Measurements from ENCODE around the gene MED28.

MED28 gene

DNA sequence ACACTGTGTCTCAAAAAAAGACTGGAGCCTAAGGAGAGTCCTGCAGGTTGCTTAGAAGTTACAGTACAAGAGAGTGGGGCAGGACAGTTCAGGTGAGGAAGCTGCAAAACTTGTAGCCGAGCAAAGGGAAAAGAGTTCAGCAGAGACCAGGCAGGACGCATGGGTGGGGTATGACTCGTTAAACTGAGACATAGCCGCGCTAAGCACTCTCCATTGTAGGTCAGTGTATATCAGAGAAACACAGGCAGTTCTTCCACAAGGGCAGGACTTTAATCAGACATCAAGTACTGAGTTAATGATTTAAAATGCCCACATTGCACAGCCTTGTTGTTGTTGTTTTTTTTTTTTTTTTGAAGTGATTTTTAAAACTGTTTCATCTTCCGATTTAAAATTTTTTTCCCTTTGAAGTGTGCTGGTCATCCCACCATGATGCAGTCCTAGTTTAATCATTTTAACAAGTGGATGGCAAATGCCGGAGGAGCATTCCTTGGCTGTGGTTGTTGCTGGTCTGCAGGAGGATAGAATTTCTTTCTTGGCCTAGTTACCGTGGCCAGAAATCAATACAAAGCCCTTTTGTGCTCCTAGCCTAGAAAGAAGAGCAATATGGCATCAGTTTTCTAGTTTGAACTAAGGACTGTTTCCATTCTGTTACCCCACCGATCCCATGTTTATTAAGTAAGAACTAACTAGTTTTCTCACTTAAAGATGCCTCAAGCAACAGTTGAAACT is 27.2 kb upstream of the MED28 start:
- no peak for DNase-seq
- Histone ChIP-seq H3K27ac (ENCODE audit: low read depth, low read length) (no peak overlapping the region), H3K4ac (ENCODE audit: low read depth, low read length) (no peak overlapping the region), H2AFZ (ENCODE audit: insufficient read depth, low read length, poor library complexity) (no peak overlapping the region), H4K91ac (ENCODE audit: low read depth, low read length) (no peak overlapping the region), H3K79me2 (ENCODE audit: control insufficient read depth, insufficient read depth, low read length, poor library complexity) (no peaks in the 10 kb centered on the region), H2BK120ac (ENCODE audit: insufficient read depth, low read length, poor library complexity) (no peak overlapping the region), H2BK5ac (ENCODE audit: low read depth, low read length, poor library complexity) (no peak overlapping the region), H3K79me1 (ENCODE audit: low read length) (no peaks in the 10 kb centered on the region), H2AK5ac (ENCODE audit: low read length) (no peak overlapping the region), H3K9me3 (ENCODE audit: insufficient read depth, low read depth, low read length) (no peaks in the 10 kb centered on the region), H3K14ac (ENCODE audit: low read length) (no peak overlapping the region), H3K27me3 (ENCODE audit: insufficient read depth, low read length) (no peaks in the 10 kb centered on the region), H3K9ac (ENCODE audit: low read length) (no peak overlapping the region), H3K36me3 (ENCODE audit: control insufficient read depth in 1 of 2, insufficient read depth in 2 of 2, low read length in 2 of 2) (peaks cover 28 to 45% of the 10 kb centered on the region in 2 experiments), H3K4me1 (ENCODE audit: control insufficient read depth in 1 of 2, insufficient read depth in 2 of 2, low read length in 2 of 2) (no peaks in the 10 kb centered on the region), H3K4me2 (ENCODE audit: low read length) (no peak overlapping the region), H4K8ac (ENCODE audit: low read depth, low read length) (no peak overlapping the region), H3K23ac (ENCODE audit: low read length) (no peak overlapping the region), H3K4me3 (ENCODE audit: low read depth, low read length) (no peak overlapping the region), H2BK12ac (ENCODE audit: low read length) (no peak overlapping the region), H3K18ac (ENCODE audit: low read length) (no peak overlapping the region), H4K12ac (ENCODE audit: low read depth, low read length) (no peak overlapping the region)
- WGBS (ENCODE audit: extremely low coverage, insufficient coverage, insufficient read length), result no CpG with 5 or more reads among the region's 9 CpGs

DNA sequence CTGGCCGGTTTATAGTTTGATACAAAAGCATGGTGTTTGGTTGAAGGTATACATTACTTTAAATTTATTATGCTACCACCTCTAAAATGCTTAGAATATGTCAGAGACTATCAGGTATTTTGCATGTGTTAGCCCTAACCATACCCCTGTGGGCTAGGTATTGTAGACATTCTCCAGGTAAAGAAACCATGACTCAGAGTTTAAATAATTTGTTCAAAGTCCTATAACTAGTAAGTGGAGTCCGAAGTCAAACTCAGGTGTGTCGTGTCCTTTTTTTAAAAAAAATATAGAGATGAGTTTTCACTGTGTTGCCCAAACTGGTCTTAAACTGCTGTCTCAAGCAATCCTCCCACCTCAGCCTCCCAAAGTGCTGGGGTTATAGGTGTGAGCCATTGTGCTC is 25.1 kb upstream of the MED28 start:
- Histone ChIP-seq H3K9me3 (ENCODE audit: insufficient read depth, low read depth, low read length) (no peaks in the 10 kb centered on the region), H4K12ac (ENCODE audit: low read depth, low read length) (no peak overlapping the region)
- DNase-seq, result no peak

DNA sequence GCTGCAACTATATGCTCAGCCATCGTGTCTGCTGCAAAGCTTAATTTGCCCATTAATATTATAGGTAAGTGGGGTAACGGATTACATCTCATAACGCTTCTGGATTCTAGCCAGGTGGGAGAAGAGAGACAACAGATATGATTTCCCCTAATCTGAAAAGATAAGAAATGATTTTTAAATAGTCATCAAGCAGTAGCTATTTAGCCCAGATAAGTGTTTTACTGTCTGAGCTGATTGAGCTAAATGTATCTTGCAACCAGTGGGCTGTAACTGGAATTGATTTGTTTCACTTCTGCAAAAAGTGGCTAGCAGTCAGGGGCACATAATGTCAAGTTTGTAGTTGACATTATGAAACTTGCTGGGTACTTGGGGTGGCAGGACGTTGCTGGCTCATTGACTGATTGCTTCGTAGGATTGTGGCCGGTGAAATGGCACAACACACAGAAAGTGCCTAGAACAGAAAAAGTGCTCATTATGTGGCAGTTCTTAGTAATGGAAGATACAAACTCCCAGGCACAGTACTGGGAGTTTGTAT is 18.9 kb upstream of the MED28 start:
- H3K23ac ChIP-seq (ENCODE audit: low read length), result no peak overlapping the region
- no peak overlapping the region for H2BK5ac ChIP-seq (ENCODE audit: low read depth, low read length, poor library complexity)
- H3K4me1 ChIP-seq (ENCODE audit: control insufficient read depth in 1 of 2, insufficient read depth in 2 of 2, low read length in 2 of 2), result no peaks in the 10 kb centered on the region
- no peak overlapping the region for H3K4me3 ChIP-seq (ENCODE audit: low read depth, low read length)
- no peak overlapping the region for H4K91ac ChIP-seq (ENCODE audit: low read depth, low read length)
- no peaks in the 10 kb centered on the region for H3K9me3 ChIP-seq (ENCODE audit: insufficient read depth, low read depth, low read length)
- no peak overlapping the region for H2AFZ ChIP-seq (ENCODE audit: insufficient read depth, low read length, poor library complexity)
- no peak overlapping the region for H3K14ac ChIP-seq (ENCODE audit: low read length)
- H3K4ac ChIP-seq (ENCODE audit: low read depth, low read length), result no peak overlapping the region
- H3K18ac ChIP-seq (ENCODE audit: low read length), result no peak overlapping the region
- H3K36me3 ChIP-seq (ENCODE audit: control insufficient read depth in 1 of 2, insufficient read depth in 2 of 2, low read length in 2 of 2), result peaks cover 24 to 36% of the 10 kb centered on the region in 2 experiments
- H3K27me3 ChIP-seq (ENCODE audit: insufficient read depth, low read length), result no peaks in the 10 kb centered on the region
- H4K8ac ChIP-seq (ENCODE audit: low read depth, low read length), result no peak overlapping the region
- no peak overlapping the region for H2BK12ac ChIP-seq (ENCODE audit: low read length)
- H3K9ac ChIP-seq (ENCODE audit: low read length), result no peak overlapping the region
- no peak overlapping the region for H2BK120ac ChIP-seq (ENCODE audit: insufficient read depth, low read length, poor library complexity)
- WGBS (ENCODE audit: extremely low coverage, insufficient coverage, insufficient read length), result no CpG with 5 or more reads among the region's 6 CpGs
- no peak for DNase-seq
- no peak overlapping the region for H2AK5ac ChIP-seq (ENCODE audit: low read length)
- no peaks in the 10 kb centered on the region for H3K79me1 ChIP-seq (ENCODE audit: low read length)
- no peaks in the 10 kb centered on the region for H3K79me2 ChIP-seq (ENCODE audit: control insufficient read depth, insufficient read depth, low read length, poor library complexity)
- no peak overlapping the region for H3K4me2 ChIP-seq (ENCODE audit: low read length)
- no peak overlapping the region for H4K12ac ChIP-seq (ENCODE audit: low read depth, low read length)
- H3K27ac ChIP-seq (ENCODE audit: low read depth, low read length), result no peak overlapping the region

More for the DNA sequence above, 25.1 kb upstream of the MED28 start:
- no peak overlapping the region for H4K91ac ChIP-seq (ENCODE audit: low read depth, low read length)
- no peak overlapping the region for H2AK5ac ChIP-seq (ENCODE audit: low read length)
- H3K23ac ChIP-seq (ENCODE audit: low read length), result no peak overlapping the region
- H3K79me2 ChIP-seq (ENCODE audit: control insufficient read depth, insufficient read depth, low read length, poor library complexity), result no peaks in the 10 kb centered on the region
- H3K4me3 ChIP-seq (ENCODE audit: low read depth, low read length), result no peak overlapping the region
- no peak overlapping the region for H3K14ac ChIP-seq (ENCODE audit: low read length)
- H3K9ac ChIP-seq (ENCODE audit: low read length), result no peak overlapping the region
- no peaks in the 10 kb centered on the region for H3K27me3 ChIP-seq (ENCODE audit: insufficient read depth, low read length)
- no peak overlapping the region for H2BK120ac ChIP-seq (ENCODE audit: insufficient read depth, low read length, poor library complexity)
- no peak overlapping the region for H4K8ac ChIP-seq (ENCODE audit: low read depth, low read length)
- no peak overlapping the region for H3K4me2 ChIP-seq (ENCODE audit: low read length)
- no peak overlapping the region for H3K27ac ChIP-seq (ENCODE audit: low read depth, low read length)
- H3K18ac ChIP-seq (ENCODE audit: low read length), result no peak overlapping the region
- no peak overlapping the region for H3K4ac ChIP-seq (ENCODE audit: low read depth, low read length)
- WGBS (ENCODE audit: extremely low coverage, insufficient coverage, insufficient read length), result no CpG with 5 or more reads among the region's 3 CpGs
- H3K36me3 ChIP-seq (ENCODE audit: control insufficient read depth in 1 of 2, insufficient read depth in 2 of 2, low read length in 2 of 2), result peaks cover 21 to 31% of the 10 kb centered on the region in 2 experiments
- H2BK5ac ChIP-seq (ENCODE audit: low read depth, low read length, poor library complexity), result no peak overlapping the region
- no peaks in the 10 kb centered on the region for H3K4me1 ChIP-seq (ENCODE audit: control insufficient read depth in 1 of 2, insufficient read depth in 2 of 2, low read length in 2 of 2)
- no peaks in the 10 kb centered on the region for H3K79me1 ChIP-seq (ENCODE audit: low read length)
- H2AFZ ChIP-seq (ENCODE audit: insufficient read depth, low read length, poor library complexity), result no peak overlapping the region
- no peak overlapping the region for H2BK12ac ChIP-seq (ENCODE audit: low read length)

DNA sequence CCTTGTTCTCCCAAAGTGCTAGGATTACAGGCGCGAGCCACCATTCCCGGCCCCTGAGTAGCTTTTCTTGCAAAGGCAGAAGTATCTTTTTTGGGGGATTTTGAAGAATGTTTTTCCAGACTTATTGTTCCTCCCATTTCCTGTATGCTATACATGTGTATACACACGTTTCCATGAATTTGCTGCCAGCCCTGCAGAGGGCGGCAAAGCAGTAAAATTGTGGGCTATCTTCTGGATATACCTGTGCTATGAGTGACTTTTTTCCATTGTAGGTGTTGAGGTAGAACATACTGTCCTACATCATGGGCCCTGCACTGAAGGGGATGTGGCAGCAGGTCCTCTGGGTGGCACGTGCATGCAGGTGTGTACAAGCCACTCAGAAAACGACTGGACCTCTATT is 16.9 kb upstream of the MED28 start:
- Histone ChIP-seq H4K12ac (ENCODE audit: low read depth, low read length) (no peak overlapping the region), H3K79me1 (ENCODE audit: low read length) (no peaks in the 10 kb centered on the region), H4K8ac (ENCODE audit: low read depth, low read length) (no peak overlapping the region), H3K23ac (ENCODE audit: low read length) (no peak overlapping the region), H3K14ac (ENCODE audit: low read length) (no peak overlapping the region), H3K36me3 (ENCODE audit: control insufficient read depth in 1 of 2, insufficient read depth in 2 of 2, low read length in 2 of 2) (peaks cover 21 to 39% of the 10 kb centered on the region in 2 experiments), H2AFZ (ENCODE audit: insufficient read depth, low read length, poor library complexity) (no peak overlapping the region), H2BK5ac (ENCODE audit: low read depth, low read length, poor library complexity) (no peak overlapping the region), H2AK5ac (ENCODE audit: low read length) (no peak overlapping the region), H3K27ac (ENCODE audit: low read depth, low read length) (no peak overlapping the region), H3K9me3 (ENCODE audit: insufficient read depth, low read depth, low read length) (no peaks in the 10 kb centered on the region), H3K4me1 (ENCODE audit: control insufficient read depth in 1 of 2, insufficient read depth in 2 of 2, low read length in 2 of 2) (no peaks in the 10 kb centered on the region), H3K18ac (ENCODE audit: low read length) (no peak overlapping the region), H2BK120ac (ENCODE audit: insufficient read depth, low read length, poor library complexity) (no peak overlapping the region), H3K27me3 (ENCODE audit: insufficient read depth, low read length) (no peaks in the 10 kb centered on the region), H3K4ac (ENCODE audit: low read depth, low read length) (no peak overlapping the region), H3K4me2 (ENCODE audit: low read length) (no peak overlapping the region), H2BK12ac (ENCODE audit: low read length) (no peak overlapping the region), H3K9ac (ENCODE audit: low read length) (no peak overlapping the region), H4K91ac (ENCODE audit: low read depth, low read length) (no peak overlapping the region), H3K79me2 (ENCODE audit: control insufficient read depth, insufficient read depth, low read length, poor library complexity) (no peaks in the 10 kb centered on the region), H3K4me3 (ENCODE audit: low read depth, low read length) (no peak overlapping the region)
- no CpG with 5 or more reads among the region's 7 CpGs for WGBS (ENCODE audit: extremely low coverage, insufficient coverage, insufficient read length)
- peak in 1 of 2 donors; percentile 66 for DNase-seq
